Smooth muscle cell (in vitro differentiated cells): ENCODE data around the gene AGBL5. TPM values are rescaled to one million over a fixed set of nuclear protein-coding genes. Genes with fewer than 3 reads are reported as not detected.

Experiments used
- DNase-seq: peaks from one replicate; lab custom pipeline; 2025; ENCODE audit not compliant: unreplicated experiment; lab: John Stamatoyannopoulos, UW
- H2AFZ ChIP-seq: fragments of 200-600 bp; sonication (generic); 2 replicates; pipeline ENCODE4 v1.6.0; 2016; ENCODE audit warnings: antibody characterized with exemption, low read depth, mild to moderate bottlenecking
- H3F3A ChIP-seq: fragments of 200-600 bp; sonication (generic); 2 replicates; pipeline ENCODE4 v1.6.0; 2017; ENCODE audit warnings: antibody characterized with exemption, low read depth
- H3K27ac ChIP-seq: fragments of 200-600 bp; sonication (generic); 2 replicates; pipeline ENCODE4 v1.5.1; 2016; ENCODE audit warnings: low read depth, mild to moderate bottlenecking
- H3K27me3 ChIP-seq: fragments of 200-600 bp; sonication (generic); 2 replicates; pipeline ENCODE4 v1.6.1; 2016; ENCODE audit warnings: low read depth, mild to moderate bottlenecking
- H3K36me3 ChIP-seq: fragments of 200-600 bp; sonication (generic); 2 replicates; pipeline ENCODE4 v1.5.1; 2016; ENCODE audit warnings: low read depth
- H3K4me1 ChIP-seq: fragments of 200-600 bp; sonication (generic); 2 replicates; pipeline ENCODE4 v1.5.1; 2016; ENCODE audit warnings: low read depth
- H3K4me2 ChIP-seq: fragments of 200-600 bp; sonication (generic); 2 replicates; pipeline ENCODE4 v1.6.0; 2016; ENCODE audit warnings: mild to moderate bottlenecking
- H3K4me3 ChIP-seq: fragments of 200-600 bp; sonication (generic); 2 replicates; pipeline ENCODE4 v1.5.1; 2016; ENCODE audit warnings: mild to moderate bottlenecking
- H3K79me2 ChIP-seq: fragments of 200-600 bp; sonication (generic); 2 replicates; pipeline ENCODE4 v1.6.0; 2016; ENCODE audit warnings: low read depth, mild to moderate bottlenecking
- H3K9ac ChIP-seq: fragments of 200-600 bp; sonication (generic); 2 replicates; pipeline ENCODE4 v1.6.0; 2016; ENCODE audit warnings: low read depth
- H3K9me3 ChIP-seq: fragments of 200-600 bp; sonication (generic); replicated peaks from 2 replicates; pipeline ENCODE4 v1.5.1; 2016; ENCODE audit warnings: low read depth
- H4K20me1 ChIP-seq: fragments of 200-600 bp; sonication (generic); 2 replicates; pipeline ENCODE4 v1.6.0; 2016; ENCODE audit warnings: low read depth
- CTCF ChIP-seq: fragments of 200-600 bp; sonication (generic); IDR thresholded peaks from 2 replicates; pipeline ENCODE4 v1.5.1; 2017; ENCODE audit warnings: borderline replicate concordance, mild to moderate bottlenecking, antibody characterized with exemption; ENCODE audit not compliant: insufficient read depth, poor library complexity, severe bottlenecking
- WGBS: methylation state at CpG from one replicate; pipeline ENCODE4 v1.1.7; 2016; ENCODE audit warnings: low lambda C conversion rate; 5-methylcytosine and 5-hydroxymethylcytosine counted together
- polyA plus RNA-seq: library from polyadenylated mRNA; unstranded; fragments of >200 nt; fragmentation: Nextera tagmentation; extraction: Ambion mirVana; gene quantifications from 2 replicates; pipeline ENCODE4 v1.2.1, GENCODE V29; 2016
- total RNA-seq: library from RNA; depleted of rRNA; stranded (reverse); fragments of >200 nt; gene quantifications from 2 replicates; pipeline ENCODE4 v1.2.3, GENCODE V29; 2014

The AGBL5 gene
- total and polyA plus RNA-seq, 2 experiments from 2014 or later: 13.7 to 17.1 TPM

DNA sequence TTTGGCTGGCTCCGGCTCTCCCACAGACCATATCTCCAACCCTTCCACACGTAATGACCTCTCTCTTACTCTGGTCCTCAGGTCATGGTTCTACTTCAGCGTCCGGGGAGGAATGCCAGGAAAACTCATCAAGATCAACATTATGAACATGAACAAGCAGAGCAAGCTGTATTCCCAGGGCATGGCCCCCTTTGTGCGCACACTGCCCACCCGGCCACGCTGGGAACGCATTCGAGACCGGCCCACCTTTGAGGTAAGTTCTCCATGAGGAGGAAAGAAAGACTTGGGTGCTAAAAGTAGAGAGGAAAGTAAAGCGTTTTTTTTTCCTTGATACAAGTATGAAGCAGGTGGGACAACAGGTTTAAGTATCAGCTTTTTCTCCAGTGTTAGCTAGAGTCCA lies 1.9 kb downstream of the AGBL5 start:
- Histone ChIP-seq H3K9ac (no peak overlapping the region), H3K4me1 (peaks cover 5% of the 10 kb centered on the region), H4K20me1 (peaks cover 6% of the 10 kb centered on the region), H3K9me3 (no peaks in the 10 kb centered on the region), H3K4me2 (no peak overlapping the region), H3K27me3 (no peaks in the 10 kb centered on the region), H2AFZ (no peak overlapping the region), H3K36me3 (no peaks in the 10 kb centered on the region), H3K4me3 (no peak overlapping the region), H3F3A (peaks cover 14% of the 10 kb centered on the region), H3K27ac (no peak overlapping the region), H3K79me2 (no peaks in the 10 kb centered on the region)
- no peak for TF ChIP-seq CTCF
- DNase-seq: no peak
- WGBS: 87% methylated on average over 11 of the region's 11 CpGs

DNA sequence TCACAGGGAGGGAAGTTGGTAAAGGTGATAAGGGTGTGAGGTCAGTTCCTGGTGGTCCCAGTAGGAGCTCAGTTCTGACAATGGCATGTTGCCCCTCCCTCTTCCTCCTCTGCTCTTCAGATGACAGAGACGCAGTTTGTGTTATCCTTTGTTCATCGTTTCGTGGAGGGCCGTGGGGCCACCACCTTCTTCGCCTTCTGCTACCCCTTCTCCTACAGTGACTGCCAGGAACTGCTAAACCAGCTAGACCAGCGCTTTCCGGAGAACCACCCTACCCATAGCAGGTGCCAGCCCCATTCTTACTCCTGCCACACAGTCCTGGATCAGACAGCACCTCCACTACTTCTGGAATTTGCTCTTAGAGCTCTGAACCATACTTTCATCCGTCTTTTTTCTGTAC lies 2.3 kb downstream of the AGBL5 start:
- no peak for TF ChIP-seq CTCF
- peaks cover 14% of the 10 kb centered on the region for H3F3A ChIP-seq
- peaks cover 6% of the 10 kb centered on the region for H4K20me1 ChIP-seq
- H3K4me3 ChIP-seq: no peak overlapping the region
- H2AFZ ChIP-seq: no peak overlapping the region
- no peaks in the 10 kb centered on the region for H3K9me3 ChIP-seq
- no peak overlapping the region for H3K27ac ChIP-seq
- H3K4me2 ChIP-seq: no peak overlapping the region
- DNase-seq: no peak
- no peak overlapping the region for H3K9ac ChIP-seq
- WGBS: 90% methylated on average over 8 of the region's 8 CpGs
- H3K4me1 ChIP-seq: peaks cover 5% of the 10 kb centered on the region
- H3K36me3 ChIP-seq: no peaks in the 10 kb centered on the region
- H3K79me2 ChIP-seq: no peaks in the 10 kb centered on the region
- no peaks in the 10 kb centered on the region for H3K27me3 ChIP-seq

DNA sequence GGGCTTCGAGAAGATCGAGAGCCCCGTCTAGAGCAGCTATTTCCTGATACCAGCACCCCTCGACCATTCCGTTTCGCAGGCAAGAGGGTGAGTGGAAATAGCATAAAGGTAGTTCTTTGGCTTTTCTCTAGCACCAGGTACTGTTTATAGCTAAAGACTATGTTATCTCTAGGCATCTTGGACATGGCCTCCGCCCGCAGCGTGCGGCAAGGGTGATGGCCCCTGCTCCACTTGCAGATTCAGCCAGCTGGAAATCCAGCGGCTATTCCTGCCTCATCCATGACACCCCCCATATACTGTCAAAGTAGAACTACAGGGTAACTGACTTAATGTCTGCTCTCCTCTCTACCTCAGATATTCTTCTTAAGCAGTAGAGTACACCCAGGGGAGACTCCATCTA lies 3.3 kb downstream of the AGBL5 start:
- H3K27ac ChIP-seq: no peak overlapping the region
- no peak overlapping the region for H3K4me3 ChIP-seq
- H3K4me2 ChIP-seq: no peak overlapping the region
- no peak overlapping the region for H2AFZ ChIP-seq
- no peaks in the 10 kb centered on the region for H3K36me3 ChIP-seq
- no peaks in the 10 kb centered on the region for H3K79me2 ChIP-seq
- H3F3A ChIP-seq: peaks cover 10% of the 10 kb centered on the region
- 98% methylated on average over 11 of the region's 11 CpGs for WGBS
- H3K27me3 ChIP-seq: no peaks in the 10 kb centered on the region
- no peak for TF ChIP-seq CTCF
- H3K9me3 ChIP-seq: no peaks in the 10 kb centered on the region
- peaks cover 5% of the 10 kb centered on the region for H3K4me1 ChIP-seq
- H4K20me1 ChIP-seq: peaks cover 6% of the 10 kb centered on the region
- H3K9ac ChIP-seq: no peak overlapping the region
- DNase-seq: no peak

DNA sequence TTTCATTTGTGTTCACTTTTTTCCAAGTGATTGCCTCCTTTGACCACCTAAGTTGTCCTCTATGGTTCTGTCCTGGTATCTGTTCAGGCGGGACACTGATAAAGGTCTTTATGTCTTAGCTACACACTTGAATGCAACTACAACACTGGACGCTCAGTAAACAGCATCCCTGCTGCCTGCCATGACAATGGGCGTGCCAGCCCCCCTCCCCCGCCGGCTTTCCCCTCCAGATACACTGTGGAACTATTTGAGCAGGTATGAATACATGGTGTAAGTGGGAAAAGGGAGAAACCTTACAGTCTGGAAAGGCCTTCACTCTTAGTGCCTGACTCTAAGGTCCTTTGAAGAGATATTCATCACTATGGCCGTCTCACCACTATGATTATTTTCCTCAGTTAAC lies 5.7 kb downstream of the AGBL5 start:
- no peak overlapping the region for H3K27ac ChIP-seq
- H3K36me3 ChIP-seq: no peaks in the 10 kb centered on the region
- H3K79me2 ChIP-seq: no peaks in the 10 kb centered on the region
- no peaks in the 10 kb centered on the region for H3K27me3 ChIP-seq
- H3K4me2 ChIP-seq: no peak overlapping the region
- no peak for TF ChIP-seq CTCF
- H3F3A ChIP-seq: peaks cover 12% of the 10 kb centered on the region
- no peak overlapping the region for H2AFZ ChIP-seq
- peaks cover 4% of the 10 kb centered on the region for H3K4me1 ChIP-seq
- no peaks in the 10 kb centered on the region for H3K9me3 ChIP-seq
- WGBS: 91% methylated on average over 6 of the region's 6 CpGs
- no peak for DNase-seq
- H3K4me3 ChIP-seq: no peak overlapping the region
- H3K9ac ChIP-seq: no peak overlapping the region
- H4K20me1 ChIP-seq: peaks cover 8% of the 10 kb centered on the region
